ENCODE results near the gene CTAGE1.
"Not testable (repeated sequence)": the region's sequence is repeated elsewhere in the genome, so short reads cannot be mapped to it uniquely, and the experiment has no call there.

CTAGE1 gene

GRCh38 chr18:22434973-22435608 lies 17.4 kb upstream of the CTAGE1 start:
- no peak for DNase-seq

DNA sequence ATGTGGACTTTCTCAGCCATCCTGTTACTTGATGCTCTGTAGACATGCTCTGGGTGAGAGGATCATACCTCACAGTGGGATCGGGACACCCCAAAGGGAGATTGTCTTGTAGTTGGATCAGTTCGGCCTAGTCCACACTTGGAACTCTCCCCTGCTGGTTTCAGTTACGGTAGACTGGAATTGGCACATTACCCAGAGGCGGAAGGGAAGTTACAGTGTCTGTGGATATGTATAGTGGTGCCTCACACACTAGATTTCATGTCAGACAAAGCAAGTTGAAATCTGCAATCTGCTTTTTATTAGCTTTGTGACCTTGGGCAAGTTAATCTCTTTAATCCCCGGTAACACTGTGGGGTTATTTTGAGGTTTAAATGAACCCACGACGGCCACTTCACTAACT lies 16.2 kb upstream of the CTAGE1 start:
- DNase-seq = no peak

DNA sequence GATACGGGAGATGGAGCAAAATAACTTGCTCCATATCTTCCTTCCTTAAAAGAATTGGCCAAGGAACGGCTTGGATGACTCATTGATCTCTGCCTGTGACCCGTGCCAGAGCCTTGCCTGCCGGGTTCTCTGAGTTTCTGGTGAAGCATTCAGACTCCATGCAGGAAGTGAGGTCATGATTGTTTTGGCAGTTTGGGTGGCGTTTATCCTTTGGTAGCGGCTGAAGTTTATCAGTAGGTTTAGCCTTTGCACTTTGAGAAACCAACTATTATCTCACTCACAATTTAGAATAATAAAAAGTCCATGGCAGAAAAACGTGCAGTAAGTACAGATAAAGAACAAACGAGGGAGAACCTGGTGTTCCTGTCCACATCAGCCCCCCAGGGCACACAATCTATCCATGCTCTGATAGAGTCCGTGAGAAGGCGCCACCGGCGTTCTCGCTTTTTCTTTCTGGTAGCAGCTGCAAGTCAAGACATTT lies 15.0 kb upstream of the CTAGE1 start:
- no peak for DNase-seq

- DNase-seq = no peak
Measured at GRCh38 chr18:22429564-22429963, 11.8 kb upstream of the CTAGE1 start.

- DNase-seq = no peak
Measured at GRCh38 chr18:22428672-22429071, 11.0 kb upstream of the CTAGE1 start.

DNA sequence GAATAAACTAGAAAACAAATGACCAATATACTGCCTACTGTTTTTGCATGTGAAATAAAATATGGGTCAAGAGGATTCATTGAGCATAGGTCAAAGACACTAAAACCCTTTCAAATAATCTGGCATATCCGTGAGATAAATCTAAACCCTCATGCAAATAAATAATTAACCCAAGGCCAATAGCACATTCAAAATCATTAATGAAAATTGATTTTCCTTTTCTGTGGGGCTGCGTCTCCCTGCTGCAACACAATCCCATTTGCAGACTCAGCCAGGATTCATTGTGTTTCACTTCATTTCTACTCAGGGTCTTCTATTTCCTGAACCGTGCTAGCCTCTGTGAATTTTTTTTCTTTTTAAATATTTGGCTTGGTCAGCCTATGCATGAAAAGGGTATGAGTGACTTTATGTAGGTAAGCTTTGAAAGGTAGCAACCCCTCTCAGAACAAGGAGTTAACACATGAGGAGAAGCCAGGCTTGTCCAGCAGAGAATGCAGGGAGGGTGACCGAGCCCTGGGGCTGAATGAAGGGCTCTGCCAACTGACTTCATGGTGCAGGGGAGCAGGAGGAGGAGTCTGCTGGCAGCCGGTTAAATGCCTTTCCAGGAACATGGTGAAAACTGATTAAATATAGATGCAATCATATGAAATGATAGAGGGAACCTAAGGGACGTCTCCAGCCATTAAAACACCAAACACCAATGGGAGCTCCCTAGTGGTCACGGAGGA lies 10.3 kb upstream of the CTAGE1 start:
- no peak for DNase-seq

GRCh38 chr18:22424565-22424963 lies 6.8 kb upstream of the CTAGE1 start:
- DNase-seq = no peak

- DNase-seq = no peak
Measured at GRCh38 chr18:22423878-22424564, 6.3 kb upstream of the CTAGE1 start.

DNA sequence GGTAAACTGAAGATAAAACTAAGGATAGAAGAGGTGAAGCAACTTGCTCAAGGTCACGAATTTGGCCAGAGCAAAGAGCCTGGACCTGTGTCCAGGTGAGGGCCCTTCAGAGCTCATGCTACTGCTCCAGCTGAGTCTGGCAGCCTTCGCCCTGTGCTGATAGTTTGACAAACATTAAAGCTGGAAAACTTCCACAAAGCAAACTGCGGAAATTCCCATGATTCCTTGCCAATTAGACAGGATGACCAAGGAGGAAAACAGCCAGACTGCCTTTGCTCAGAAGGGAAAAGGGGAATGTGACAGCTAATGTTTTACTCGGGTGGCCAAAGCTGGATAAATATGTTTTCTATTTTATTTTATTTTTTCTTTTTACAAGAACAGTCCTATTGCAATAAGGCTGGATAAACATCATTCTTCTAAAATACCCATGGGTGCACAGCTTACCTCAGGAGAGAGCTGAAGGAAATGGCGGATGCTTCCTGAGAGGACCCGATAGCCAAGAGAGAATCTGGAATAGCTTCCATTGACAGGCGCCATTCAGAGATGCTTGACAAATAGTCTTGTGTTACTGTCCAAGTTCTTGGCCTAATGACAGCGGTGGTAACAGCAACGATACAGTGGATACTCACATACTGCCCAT lies 5.3 kb upstream of the CTAGE1 start:
- DNase-seq = no peak

GRCh38 chr18:22420652-22421051 lies 2.9 kb upstream of the CTAGE1 start:
- DNase-seq = no peak

DNA sequence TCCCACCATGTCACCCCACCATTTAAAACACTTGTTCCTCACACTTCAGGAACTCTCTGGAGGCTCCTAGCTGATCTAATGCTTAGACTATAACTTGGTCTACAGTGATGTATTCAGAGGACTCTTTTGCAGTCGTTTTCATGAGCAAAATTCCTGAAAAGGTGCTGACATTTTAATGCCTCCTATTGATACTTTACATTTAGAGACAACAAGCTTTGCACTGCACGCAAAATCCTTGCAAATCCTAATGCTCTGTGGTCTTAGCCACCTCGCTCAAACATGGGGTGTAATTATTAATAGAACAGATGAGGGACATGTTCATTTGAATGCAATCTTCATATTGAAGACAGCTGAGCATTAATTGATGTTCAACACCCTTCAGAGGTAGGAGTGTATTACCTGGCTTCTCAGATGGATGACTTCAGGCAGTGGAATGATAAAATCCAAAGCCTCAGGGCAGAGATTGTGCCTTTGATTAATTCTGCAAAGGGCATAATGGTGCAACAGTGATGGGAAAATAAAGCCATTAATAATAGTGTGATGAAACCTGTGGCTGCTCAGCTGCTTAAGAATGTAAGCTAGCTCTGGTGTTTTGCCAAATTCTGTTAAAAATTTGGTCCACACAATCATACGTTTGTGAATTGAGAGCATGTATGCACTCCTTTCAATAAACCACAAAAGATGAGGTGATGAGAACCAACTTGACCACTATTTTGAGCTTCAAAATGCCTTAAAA lies 5.4 kb downstream of the CTAGE1 start:
- no peak for DNase-seq

- no peak for DNase-seq
Measured at GRCh38 chr18:22411446-22411845, 6.3 kb downstream of the CTAGE1 start.

- DNase-seq = no peak
Measured at GRCh38 chr18:22410126-22410525, 7.6 kb downstream of the CTAGE1 start.

GRCh38 chr18:22409445-22409844 lies 8.3 kb downstream of the CTAGE1 start:
- no peak for DNase-seq

- DNase-seq = no peak
Measured at GRCh38 chr18:22408059-22408458, 9.7 kb downstream of the CTAGE1 start.

- no peak for DNase-seq
Measured at GRCh38 chr18:22405142-22405541, 12.6 kb downstream of the CTAGE1 start.

- no peak for DNase-seq
Measured at GRCh38 chr18:22403950-22404349, 13.8 kb downstream of the CTAGE1 start.

DNA sequence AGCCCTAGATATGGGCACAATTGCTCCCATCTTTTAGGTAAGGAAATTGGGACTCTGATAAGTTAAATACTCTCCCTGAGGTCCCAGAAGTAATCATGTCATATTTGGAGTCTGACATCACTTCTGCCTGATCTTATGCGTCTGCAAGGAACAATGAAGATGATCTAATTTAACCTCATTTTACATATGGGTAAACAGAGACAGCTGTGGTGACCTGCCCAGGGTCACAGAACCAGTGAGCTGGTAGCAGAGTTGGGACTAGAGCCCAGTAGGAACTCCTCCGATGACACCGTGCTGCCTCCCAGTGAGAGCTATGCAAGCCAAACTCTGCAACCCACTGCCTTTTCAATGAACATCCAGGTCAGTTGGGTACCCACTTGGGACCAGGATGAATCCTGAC lies 17.8 kb downstream of the CTAGE1 start:
- DNase-seq = no peak

DNA sequence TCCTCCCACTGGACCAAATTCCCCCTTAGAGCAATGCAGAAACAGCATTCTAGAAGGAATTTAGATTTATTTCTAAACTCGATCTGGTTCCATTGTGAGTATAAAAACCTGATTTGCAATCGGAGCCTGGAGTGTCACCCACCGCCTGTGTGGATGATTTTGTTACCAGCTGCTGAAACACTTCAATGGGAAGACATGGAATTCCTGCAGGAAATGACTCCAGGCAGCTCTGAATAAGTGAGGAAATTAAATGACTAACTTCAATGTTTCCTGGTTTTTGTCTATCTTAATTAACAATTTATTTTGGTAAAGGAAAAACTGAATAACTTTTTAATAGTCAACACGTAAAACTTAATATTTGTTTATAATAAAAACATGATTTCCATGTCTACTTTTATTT lies 19.3 kb downstream of the CTAGE1 start:
- DNase-seq = no peak

- DNase-seq = no peak
Measured at GRCh38 chr18:22394428-22394827, 23.3 kb downstream of the CTAGE1 start.

DNA sequence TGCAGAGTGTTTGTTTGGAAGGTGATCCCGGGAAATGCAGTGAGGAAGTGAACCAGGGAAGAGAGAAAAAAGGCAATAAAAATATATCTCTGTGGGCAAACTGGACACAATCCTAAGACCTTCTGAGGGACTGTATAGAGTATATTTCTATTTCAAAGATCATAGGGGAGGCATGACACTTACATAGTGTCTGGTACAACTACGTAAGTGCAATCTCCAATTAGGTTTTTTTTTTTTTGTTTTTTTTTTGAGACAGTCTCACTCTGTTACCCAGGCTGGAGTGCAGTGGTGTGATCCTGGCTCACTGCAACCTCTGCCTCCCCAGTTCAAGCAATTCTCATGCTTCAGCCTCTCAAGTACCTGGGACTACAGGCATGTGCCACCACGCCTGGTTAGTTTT lies 24.6 kb downstream of the CTAGE1 start:
- DNase-seq = not testable (repeated sequence)

- DNase-seq = no peak
Measured at GRCh38 chr18:22391407-22392345, 26.0 kb downstream of the CTAGE1 start.

Measured in cerebellar nuclear complex (tissue), 1 donor.